RWPE2 (cell line): ENCODE data around the gene EEF2KMT.

Experiments used
- ATAC-seq: fragments of 200-7000 bp; cut with Tn5 transposase; 3 replicates; pipeline ENCODE4 v1.9.1; 2021; ENCODE audit warnings: low read depth
- DNase-seq: peaks from one replicate; pipeline ENCODE4 v3.0.0-alpha.2; 2020; ENCODE audit warnings: low spot score
- H3K27ac ChIP-seq: fragments of 450-650 bp; 2 replicates; pipeline ENCODE4 v1.5.1; 2017; ENCODE audit warnings: mild to moderate bottlenecking; ENCODE audit not compliant: poor library complexity, severe bottlenecking
- H3K27me3 ChIP-seq: fragments of 250-450 bp; sonication (Bioruptor Pico); 2 replicates; pipeline ENCODE4 v1.5.1; 2021; ENCODE audit warnings: mild to moderate bottlenecking, moderate library complexity; ENCODE audit not compliant: insufficient read depth, poor library complexity, severe bottlenecking
- H3K36me3 ChIP-seq: fragments of 250-450 bp; sonication (Bioruptor Pico); 2 replicates; pipeline ENCODE4 v1.5.1; 2020; ENCODE audit warnings: low read depth, mild to moderate bottlenecking, moderate library complexity
- H3K4me1 ChIP-seq: fragments of 250-450 bp; sonication (Bioruptor Pico); 2 replicates; pipeline ENCODE4 v1.5.1; 2021; ENCODE audit warnings: mild to moderate bottlenecking, moderate library complexity; ENCODE audit not compliant: insufficient read depth, poor library complexity, severe bottlenecking
- H3K4me3 ChIP-seq: fragments of 250-450 bp; sonication (Bioruptor Pico); 2 replicates; pipeline ENCODE4 v1.5.1; 2021; ENCODE audit warnings: mild to moderate bottlenecking, moderate library complexity; ENCODE audit not compliant: severe bottlenecking
- H3K9me3 ChIP-seq: fragments of 250-450 bp; sonication (Bioruptor Pico); 2 replicates; pipeline ENCODE4 v1.5.1; 2021; ENCODE audit warnings: mild to moderate bottlenecking, moderate library complexity; ENCODE audit not compliant: severe bottlenecking
- TF ChIP-seq, protein P1 (sequence below): fragments of 450-650 bp; IDR thresholded peaks from one replicate; pipeline ENCODE4 v1.5.1; 2017; ENCODE audit warnings: mild to moderate bottlenecking, moderate library complexity; ENCODE audit not compliant: poor library complexity, severe bottlenecking

The EEF2KMT gene

DNA sequence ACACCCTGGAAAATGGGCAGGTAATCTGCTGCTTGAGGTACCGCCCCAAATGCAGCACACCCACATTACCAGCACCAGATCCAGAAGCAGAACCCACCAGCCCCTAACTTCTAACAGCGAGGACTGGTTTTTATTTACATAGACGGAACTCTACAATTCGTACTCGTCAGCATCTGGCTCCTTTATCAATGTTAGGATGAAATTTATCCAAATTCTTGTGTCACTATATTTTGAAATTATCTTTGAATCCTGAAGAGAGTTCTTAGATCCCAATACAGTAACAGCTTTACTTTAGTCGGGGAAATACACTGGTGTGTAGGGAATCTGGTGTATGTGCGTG, 26.3 kb downstream of the EEF2KMT start:
- H3K9me3 ChIP-seq, result no peaks in the 10 kb centered on the region
- H3K4me3 ChIP-seq, result peak overlapping the region; percentile 49
- H3K4me1 ChIP-seq, result peaks cover 4% of the 10 kb centered on the region
- ATAC-seq, result no peak
- H3K27ac ChIP-seq, result peak overlapping the region; percentile 32
- H3K27me3 ChIP-seq, result no peaks in the 10 kb centered on the region
- DNase-seq, result no peak
- TF ChIP-seq, protein P1, sequence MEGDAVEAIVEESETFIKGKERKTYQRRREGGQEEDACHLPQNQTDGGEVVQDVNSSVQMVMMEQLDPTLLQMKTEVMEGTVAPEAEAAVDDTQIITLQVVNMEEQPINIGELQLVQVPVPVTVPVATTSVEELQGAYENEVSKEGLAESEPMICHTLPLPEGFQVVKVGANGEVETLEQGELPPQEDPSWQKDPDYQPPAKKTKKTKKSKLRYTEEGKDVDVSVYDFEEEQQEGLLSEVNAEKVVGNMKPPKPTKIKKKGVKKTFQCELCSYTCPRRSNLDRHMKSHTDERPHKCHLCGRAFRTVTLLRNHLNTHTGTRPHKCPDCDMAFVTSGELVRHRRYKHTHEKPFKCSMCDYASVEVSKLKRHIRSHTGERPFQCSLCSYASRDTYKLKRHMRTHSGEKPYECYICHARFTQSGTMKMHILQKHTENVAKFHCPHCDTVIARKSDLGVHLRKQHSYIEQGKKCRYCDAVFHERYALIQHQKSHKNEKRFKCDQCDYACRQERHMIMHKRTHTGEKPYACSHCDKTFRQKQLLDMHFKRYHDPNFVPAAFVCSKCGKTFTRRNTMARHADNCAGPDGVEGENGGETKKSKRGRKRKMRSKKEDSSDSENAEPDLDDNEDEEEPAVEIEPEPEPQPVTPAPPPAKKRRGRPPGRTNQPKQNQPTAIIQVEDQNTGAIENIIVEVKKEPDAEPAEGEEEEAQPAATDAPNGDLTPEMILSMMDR, result no peak
- H3K36me3 ChIP-seq, result peaks cover 35% of the 10 kb centered on the region

DNA sequence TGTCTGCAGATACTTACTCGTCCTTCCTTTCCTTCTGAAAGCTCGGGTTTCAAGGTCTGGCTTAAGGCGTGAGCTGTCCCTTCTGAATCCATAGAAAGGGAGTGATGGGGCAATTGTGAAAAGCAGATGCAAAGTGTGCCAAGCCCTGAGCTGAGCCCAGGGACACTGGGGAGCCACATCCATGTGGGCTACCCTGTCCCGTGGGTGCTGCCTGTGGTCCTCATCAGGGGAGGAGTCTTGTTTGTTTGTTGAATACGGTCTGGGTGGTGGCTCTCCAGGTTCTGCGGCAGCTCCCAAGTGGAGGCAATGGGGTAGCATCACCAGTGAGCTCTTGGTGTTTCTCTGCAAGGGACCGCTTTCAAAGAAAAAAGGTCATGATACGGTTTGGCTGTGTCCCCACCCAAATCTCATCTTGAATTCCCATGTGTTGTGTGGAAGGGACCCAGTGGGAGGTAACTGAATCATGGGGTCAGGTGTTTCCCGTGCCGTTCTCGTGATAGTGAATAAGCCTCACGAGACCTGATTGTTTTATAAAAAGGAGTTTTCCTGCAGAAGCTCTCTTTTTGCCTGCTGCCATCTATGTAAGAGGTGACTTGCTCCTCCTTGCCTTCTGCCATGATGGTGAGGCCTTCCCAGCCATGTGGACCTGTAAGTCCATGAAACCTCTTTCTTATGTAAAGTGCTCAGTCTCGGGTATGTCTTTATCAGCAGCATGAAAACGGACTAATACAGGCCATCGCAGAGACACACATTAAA, 27.0 kb downstream of the EEF2KMT start:
- Histone ChIP-seq H3K9me3 (no peaks in the 10 kb centered on the region), H3K27me3 (no peaks in the 10 kb centered on the region), H3K27ac (no peak overlapping the region), H3K4me1 (peaks cover 4% of the 10 kb centered on the region), H3K36me3 (peaks cover 28% of the 10 kb centered on the region), H3K4me3 (no peak overlapping the region)
- DNase-seq, result peak; percentile 11
- TF ChIP-seq, protein P1, result no peak
- ATAC-seq, result no peak

DNA sequence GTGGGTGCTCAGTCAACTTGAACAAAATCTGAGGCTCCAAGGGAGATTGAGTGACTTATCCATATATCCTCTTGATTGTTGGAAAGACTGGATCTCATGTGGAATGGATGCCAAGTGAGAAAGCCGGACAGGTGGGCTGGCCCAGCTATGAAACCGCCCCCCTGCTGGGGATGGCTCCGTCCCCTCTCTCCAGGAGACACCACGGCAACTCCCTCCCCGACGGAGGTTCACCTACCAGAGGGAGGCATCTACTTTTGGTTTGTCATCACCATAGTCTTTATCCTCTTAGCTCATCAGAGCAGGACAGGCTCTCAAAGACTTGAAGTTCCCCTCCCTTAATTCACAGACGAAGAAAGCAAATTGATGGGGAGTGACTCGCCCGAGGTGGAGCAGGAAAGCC, 27.7 kb downstream of the EEF2KMT start:
- H3K27me3 ChIP-seq, result no peaks in the 10 kb centered on the region
- no peak overlapping the region for H3K27ac ChIP-seq
- H3K4me3 ChIP-seq, result no peak overlapping the region
- ATAC-seq (no peak), DNase-seq (peak; percentile 11)
- H3K36me3 ChIP-seq, result peaks cover 20% of the 10 kb centered on the region
- TF ChIP-seq, protein P1, result no peak
- H3K9me3 ChIP-seq, result no peaks in the 10 kb centered on the region
- peaks cover 4% of the 10 kb centered on the region for H3K4me1 ChIP-seq

- Histone ChIP-seq H3K9me3 (no peaks in the 10 kb centered on the region), H3K36me3 (peaks cover 12% of the 10 kb centered on the region), H3K4me3 (no peak overlapping the region), H3K4me1 (peaks cover 4% of the 10 kb centered on the region), H3K27ac (no peak overlapping the region), H3K27me3 (no peaks in the 10 kb centered on the region)
- DNase-seq (peak; percentile 18), ATAC-seq (no peak)
- TF ChIP-seq, protein P1, result no peak
These were observed 28.5 kb downstream of the EEF2KMT start for GRCh38 chr16:5069048-5069447.

DNA sequence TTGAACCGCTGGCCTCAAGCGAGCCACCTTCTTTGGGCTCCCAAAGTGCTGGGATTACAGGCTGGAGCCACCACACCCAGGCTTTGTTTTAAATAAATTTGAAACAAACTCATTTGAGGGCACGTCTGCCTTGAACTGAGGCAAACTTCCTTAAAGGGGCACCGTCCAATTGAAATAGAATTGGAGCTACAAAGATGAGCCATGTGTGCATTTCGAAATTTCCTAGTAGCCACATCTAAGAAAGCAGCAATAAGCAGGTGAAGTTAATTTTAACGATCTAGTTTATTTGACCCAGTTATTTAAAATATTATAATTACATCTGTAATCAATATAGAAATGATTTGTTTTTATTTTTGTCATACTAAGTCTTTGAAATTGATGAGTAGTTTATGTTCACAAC, 31.1 kb downstream of the EEF2KMT start:
- no peaks in the 10 kb centered on the region for H3K4me1 ChIP-seq
- TF ChIP-seq, protein P1, result no peak
- no peak for ATAC-seq
- no peak for DNase-seq
- no peaks in the 10 kb centered on the region for H3K36me3 ChIP-seq
- no peak overlapping the region for H3K4me3 ChIP-seq
- no peaks in the 10 kb centered on the region for H3K27me3 ChIP-seq
- no peak overlapping the region for H3K27ac ChIP-seq
- no peaks in the 10 kb centered on the region for H3K9me3 ChIP-seq
